ENCODE data around the gene DPH1.

DNA sequence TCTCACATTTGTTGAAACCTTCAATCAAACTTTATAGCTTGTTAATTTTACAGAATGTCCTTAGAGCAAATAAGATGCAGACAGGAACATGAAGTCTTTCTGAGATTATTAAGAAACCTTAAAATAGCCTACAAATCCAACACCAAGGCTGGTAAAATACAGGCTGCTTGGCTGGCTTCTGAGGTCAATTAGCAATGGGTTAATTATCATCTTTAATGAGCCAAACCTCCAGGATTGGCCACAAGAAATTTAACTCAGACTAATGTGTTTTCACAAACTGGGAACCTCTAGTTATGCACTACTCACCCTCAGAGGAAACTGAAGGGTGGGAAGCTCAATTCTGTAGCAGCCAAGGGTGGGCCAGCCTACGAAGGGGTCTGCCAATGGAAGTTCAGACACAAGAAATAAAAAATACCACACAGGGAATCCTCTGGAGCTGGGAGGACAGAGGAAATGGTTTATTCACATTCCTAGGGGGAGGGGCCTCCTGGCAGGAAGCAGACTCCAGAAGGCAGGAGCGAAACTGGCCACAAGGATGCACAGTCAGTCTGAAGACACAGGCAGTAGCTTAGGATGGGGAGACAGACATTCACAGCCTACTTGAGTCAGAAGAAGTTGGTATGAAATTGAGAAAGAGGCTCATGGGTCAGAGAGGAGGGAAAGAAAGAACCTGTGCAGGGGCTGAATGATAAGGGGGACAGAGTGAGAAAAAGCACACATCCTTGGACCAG lies 61.0 kb downstream of the DPH1 start:
- TF ChIP-seq, protein P1, sequence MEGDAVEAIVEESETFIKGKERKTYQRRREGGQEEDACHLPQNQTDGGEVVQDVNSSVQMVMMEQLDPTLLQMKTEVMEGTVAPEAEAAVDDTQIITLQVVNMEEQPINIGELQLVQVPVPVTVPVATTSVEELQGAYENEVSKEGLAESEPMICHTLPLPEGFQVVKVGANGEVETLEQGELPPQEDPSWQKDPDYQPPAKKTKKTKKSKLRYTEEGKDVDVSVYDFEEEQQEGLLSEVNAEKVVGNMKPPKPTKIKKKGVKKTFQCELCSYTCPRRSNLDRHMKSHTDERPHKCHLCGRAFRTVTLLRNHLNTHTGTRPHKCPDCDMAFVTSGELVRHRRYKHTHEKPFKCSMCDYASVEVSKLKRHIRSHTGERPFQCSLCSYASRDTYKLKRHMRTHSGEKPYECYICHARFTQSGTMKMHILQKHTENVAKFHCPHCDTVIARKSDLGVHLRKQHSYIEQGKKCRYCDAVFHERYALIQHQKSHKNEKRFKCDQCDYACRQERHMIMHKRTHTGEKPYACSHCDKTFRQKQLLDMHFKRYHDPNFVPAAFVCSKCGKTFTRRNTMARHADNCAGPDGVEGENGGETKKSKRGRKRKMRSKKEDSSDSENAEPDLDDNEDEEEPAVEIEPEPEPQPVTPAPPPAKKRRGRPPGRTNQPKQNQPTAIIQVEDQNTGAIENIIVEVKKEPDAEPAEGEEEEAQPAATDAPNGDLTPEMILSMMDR (IDR thresholded peaks at IDR 0.05), result no peak
- no peak for TF ChIP-seq POLR2A (IDR thresholded peaks at IDR 0.05; ENCODE audit: low read length)
- TF ChIP-seq, protein P2, sequence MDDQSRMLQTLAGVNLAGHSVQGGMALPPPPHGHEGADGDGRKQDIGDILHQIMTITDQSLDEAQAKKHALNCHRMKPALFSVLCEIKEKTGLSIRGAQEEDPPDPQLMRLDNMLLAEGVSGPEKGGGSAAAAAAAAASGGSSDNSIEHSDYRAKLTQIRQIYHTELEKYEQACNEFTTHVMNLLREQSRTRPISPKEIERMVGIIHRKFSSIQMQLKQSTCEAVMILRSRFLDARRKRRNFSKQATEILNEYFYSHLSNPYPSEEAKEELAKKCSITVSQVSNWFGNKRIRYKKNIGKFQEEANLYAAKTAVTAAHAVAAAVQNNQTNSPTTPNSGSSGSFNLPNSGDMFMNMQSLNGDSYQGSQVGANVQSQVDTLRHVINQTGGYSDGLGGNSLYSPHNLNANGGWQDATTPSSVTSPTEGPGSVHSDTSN (IDR thresholded peaks at IDR 0.05), result no peak
- TF ChIP-seq NFE2L2 (conservative IDR thresholded peaks at IDR 0.05; ENCODE audit: low read length), result no peak
- no peak for TF ChIP-seq EP300 (IDR thresholded peaks at IDR 0.05)
- TF ChIP-seq RCOR1 (IDR thresholded peaks at IDR 0.05; ENCODE audit: low read depth, low read length), result no peak
- TF ChIP-seq SMC3 (IDR thresholded peaks at IDR 0.05), result no peak
- TF ChIP-seq BHLHE40 (IDR thresholded peaks at IDR 0.05; ENCODE audit: low read depth, low read length), result no peak
- TF ChIP-seq MAFK (IDR thresholded peaks at IDR 0.05; ENCODE audit: partially characterized antibody), result no peak
- TF ChIP-seq ZNF302 (CRISPR knock-in tag; IDR thresholded peaks at IDR 0.05), result no peak
- no peak for TF ChIP-seq RAD21 (conservative IDR thresholded peaks at IDR 0.05 in 1 of 2, IDR thresholded peaks at IDR 0.05 in 1 of 2)

Measured in A549 (cell line).